ENCODE data around the gene ADAMTS17. TPM values are rescaled to one million over a fixed set of nuclear protein-coding genes. Genes with fewer than 3 reads are reported as not detected.

The ADAMTS17 gene
- total RNA-seq, 1 experiment from 2014 or later = 7.7 TPM

DNA sequence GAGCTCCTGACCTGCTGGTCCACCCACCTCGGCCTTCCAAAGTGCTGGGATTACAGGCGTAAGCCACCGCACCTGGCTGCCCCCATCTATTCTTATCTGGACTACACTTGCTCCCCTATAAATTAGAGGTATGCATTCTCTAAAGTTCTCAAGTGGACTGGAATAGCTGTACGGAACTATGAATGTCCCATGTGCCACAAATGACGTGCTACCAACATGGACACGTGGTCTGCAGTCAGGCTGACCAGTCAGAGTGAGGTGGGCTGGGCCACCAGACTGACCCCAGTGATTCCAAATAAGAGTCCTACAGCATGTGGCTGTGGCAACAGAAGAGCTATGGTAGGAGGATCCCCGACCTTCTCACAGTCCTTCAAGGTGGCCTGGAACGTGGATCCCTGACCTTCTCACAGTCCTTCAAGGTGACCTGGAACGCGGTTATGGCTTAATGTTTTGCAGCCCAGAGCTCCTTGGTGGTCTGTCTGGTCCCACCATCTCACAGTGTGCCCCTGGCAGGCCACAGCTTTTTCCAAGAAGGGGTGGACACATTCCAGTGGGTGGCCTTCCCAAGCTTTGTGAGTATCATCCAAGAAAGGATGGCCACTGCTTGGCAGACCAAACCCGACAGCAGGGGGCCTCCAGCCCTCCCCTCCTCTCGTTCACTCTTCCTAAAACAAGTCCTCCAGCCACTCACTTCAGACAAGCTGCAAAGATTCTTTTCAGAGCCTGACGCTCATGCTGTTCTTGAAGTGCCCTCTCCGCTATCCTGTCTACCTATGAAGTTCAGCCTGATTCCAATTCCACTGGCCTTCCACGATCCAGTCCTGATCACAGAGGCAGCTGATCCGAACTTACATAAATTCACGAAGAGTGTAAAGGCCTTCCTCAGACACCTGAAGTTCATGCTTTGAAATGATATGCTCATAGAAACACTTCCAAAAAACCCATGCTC lies 4.4 kb downstream of the ADAMTS17 start:
- ChIA-PET POLR2A (interaction anchor here (0.8 to 1.8 kb wide), 3 partner anchors 10 to 409 kb away, joined by 3 to 6 read pairs (median 5); no protein-coding TSS in a partner anchor), CTCF (interaction anchor here (0.5 to 5.9 kb wide), 12 partner anchors 11 to 425 kb away, joined by 3 to 79 read pairs (median 4); no protein-coding TSS in a partner anchor)
- Mint-ChIP-seq H3K27ac (ENCODE audit: low read depth, unreplicated experiment) (no peak overlapping the region), H3K9me3 (ENCODE audit: unreplicated experiment) (no peaks in the 10 kb centered on the region), H3K36me3 (ENCODE audit: insufficient read depth, unreplicated experiment) (no peaks in the 10 kb centered on the region), H3K27me3 (ENCODE audit: insufficient read depth, unreplicated experiment) (no peaks in the 10 kb centered on the region), H3K4me3 (ENCODE audit: unreplicated experiment) (no peak overlapping the region), H3K4me1 (ENCODE audit: insufficient read depth, unreplicated experiment) (peaks cover 8% of the 10 kb centered on the region)
- DNase-seq (ENCODE audit: unreplicated experiment) = no peak
- no TSS peak for BruUV-seq (replicated peaks)
- no peak for TF ChIP-seq CTCF (IDR thresholded peaks at IDR 0.05; ENCODE audit: unreplicated experiment)
- intact Hi-C loops (cut with micrococcal nuclease) = loop anchor here (2.0 to 5.0 kb wide), 4 partner anchors 295 to 1065 kb away; no protein-coding TSS in a partner anchor

GRCh38 chr15:100336061-100336460 lies 5.7 kb downstream of the ADAMTS17 start:
- Mint-ChIP-seq H3K27me3 (ENCODE audit: insufficient read depth, unreplicated experiment) (no peaks in the 10 kb centered on the region), H3K4me3 (ENCODE audit: unreplicated experiment) (no peak overlapping the region), H3K4me1 (ENCODE audit: insufficient read depth, unreplicated experiment) (peaks cover 8% of the 10 kb centered on the region), H3K36me3 (ENCODE audit: insufficient read depth, unreplicated experiment) (no peaks in the 10 kb centered on the region), H3K9me3 (ENCODE audit: unreplicated experiment) (no peaks in the 10 kb centered on the region), H3K27ac (ENCODE audit: low read depth, unreplicated experiment) (no peak overlapping the region)
- TF ChIP-seq CTCF (IDR thresholded peaks at IDR 0.05; ENCODE audit: unreplicated experiment) = no peak
- intact Hi-C loops (cut with micrococcal nuclease) = loop anchor here (5.0 kb wide), 1 partner anchor 359 kb away; no protein-coding TSS in a partner anchor
- CTCF ChIA-PET = interaction anchor here (5.7 to 5.9 kb wide), 2 partner anchors 13 to 406 kb away, joined by 64 to 79 read pairs; no protein-coding TSS in a partner anchor
- BruUV-seq (replicated peaks) = no TSS peak
- POLR2A ChIA-PET = interaction anchor here (1.8 kb wide), 1 partner anchor 9 kb away, joined by 5 read pairs; no protein-coding TSS in a partner anchor
- no peak for DNase-seq (ENCODE audit: unreplicated experiment)

DNA sequence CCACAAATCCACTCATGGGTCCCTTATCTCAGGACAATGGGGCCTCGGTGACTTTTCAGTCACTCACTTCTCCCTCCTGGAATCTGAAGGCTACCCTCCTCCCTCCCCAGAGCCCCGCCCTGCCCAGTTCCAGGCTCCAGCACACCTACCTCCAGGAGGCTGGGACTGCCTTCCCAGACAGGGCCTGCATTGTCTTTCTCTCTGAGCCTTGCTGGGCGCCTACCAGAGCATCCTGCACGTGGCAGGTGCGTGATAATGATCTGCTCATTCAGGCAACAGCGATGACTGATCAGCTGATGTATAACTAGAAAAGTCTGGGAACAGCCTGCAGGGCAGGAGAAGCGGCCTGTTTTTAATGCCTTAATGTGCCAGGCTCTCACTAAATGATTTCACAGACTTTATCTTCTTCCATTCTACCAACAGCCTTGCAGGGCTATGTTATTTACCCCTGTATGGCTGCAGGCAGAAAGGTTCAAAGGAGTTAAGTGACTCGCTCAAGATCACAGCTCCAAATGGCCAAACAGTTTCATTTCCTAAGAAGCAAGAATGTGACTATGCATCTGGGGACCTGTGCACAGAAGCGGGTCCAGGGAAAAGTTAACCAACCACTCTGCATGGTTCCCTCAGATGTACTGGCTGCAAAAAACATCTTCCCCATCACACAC lies 6.3 kb downstream of the ADAMTS17 start:
- no peaks in the 10 kb centered on the region for H3K27me3 Mint-ChIP-seq (ENCODE audit: insufficient read depth, unreplicated experiment)
- H3K9me3 Mint-ChIP-seq (ENCODE audit: unreplicated experiment) = no peaks in the 10 kb centered on the region
- TF ChIP-seq CTCF (IDR thresholded peaks at IDR 0.05; ENCODE audit: unreplicated experiment) = no peak
- no TSS peak for BruUV-seq (replicated peaks)
- no peaks in the 10 kb centered on the region for H3K36me3 Mint-ChIP-seq (ENCODE audit: insufficient read depth, unreplicated experiment)
- H3K4me1 Mint-ChIP-seq (ENCODE audit: insufficient read depth, unreplicated experiment) = peaks cover 8% of the 10 kb centered on the region
- no peak for DNase-seq (ENCODE audit: unreplicated experiment)
- H3K4me3 Mint-ChIP-seq (ENCODE audit: unreplicated experiment) = no peak overlapping the region
- ChIA-PET POLR2A (interaction anchor here (1.8 kb wide), 1 partner anchor 9 kb away, joined by 5 read pairs; no protein-coding TSS in a partner anchor), CTCF (interaction anchor here (0.8 to 5.9 kb wide), 3 partner anchors 9 to 405 kb away, joined by 3 to 79 read pairs (median 64); no protein-coding TSS in a partner anchor)
- H3K27ac Mint-ChIP-seq (ENCODE audit: low read depth, unreplicated experiment) = no peak overlapping the region
- intact Hi-C loops (cut with micrococcal nuclease) = loop anchor here (5.0 kb wide), 1 partner anchor 358 kb away; no protein-coding TSS in a partner anchor

All from MCF 10A (cell line).